Breast epithelium (tissue), 4 donors: ENCODE measurements around the gene MEIS2. TPM values are rescaled to one million over a fixed set of nuclear protein-coding genes. Genes with fewer than 3 reads are reported as not detected.

Experiments used
- DNase-seq, 2 donors: peaks; one replicate each; pipeline ENCODE4 v3.0.0-alpha.2; 2019; ENCODE audit warnings: low spot score in 2 of 2
- H3K27ac ChIP-seq, 2 donors: fragments of 200-600 bp; sonication (generic) in 1 of 2; one replicate each; pipeline ENCODE4 v1.5.1; 2016 to 2019; ENCODE audit warnings: mild to moderate bottlenecking in 1 of 2
- H3K27me3 ChIP-seq, 2 donors: fragments of 200-600 bp; sonication (generic) in 1 of 2; one replicate each; pipeline versions ENCODE4 v1.5.1 to v1.6.0; 2017 to 2019; ENCODE audit warnings: control low read depth in 1 of 2, mild to moderate bottlenecking in 1 of 2
- H3K36me3 ChIP-seq: fragments of 200-600 bp; one replicate; pipeline ENCODE4 v1.5.1; 2019
- H3K4me1 ChIP-seq, 2 donors: fragments of 200-600 bp; sonication (generic); one replicate each; pipeline ENCODE4 v1.5.1; 2016 to 2019; ENCODE audit warnings: control low read depth in 1 of 2
- H3K4me3 ChIP-seq, 3 donors: fragments of 200-600 bp; sonication (generic); 1 replicate in 2 of 3; 2 replicates in 1 of 3; pipeline ENCODE4 v1.5.1; 2016 to 2019; ENCODE audit warnings: mild to moderate bottlenecking in 3 of 3, moderate library complexity in 2 of 3
- H3K9me3 ChIP-seq, 2 donors: fragments of 200-600 bp; sonication (generic) in 1 of 2; one replicate each; pipeline ENCODE4 v1.5.1; 2016 to 2019; ENCODE audit warnings: control low read depth in 1 of 2
- POLR2A ChIP-seq: fragments of 450-650 bp; IDR thresholded peaks from one replicate; pipeline ENCODE4 v1.6.1; 2016; ENCODE audit warnings: antibody characterized with exemption, mild to moderate bottlenecking, moderate library complexity
- POLR2AphosphoS5 ChIP-seq, 3 donors: sonication (generic); formaldehyde crosslinking; IDR thresholded peaks; one replicate each; pipeline ENCODE4 v1.6.1; 2017; ENCODE audit warnings: antibody characterized with exemption in 3 of 3
- intact Hi-C: fragments of 100-400 bp; cut with DNase I; formaldehyde crosslinking; loops from one replicate; pipeline ENCODE4 v1.15.1; 2023; ENCODE audit warnings: low total_unique reads
- total RNA-seq, 3 donors: library from RNA; depleted of rRNA; stranded (reverse); fragments of >200 nt; gene quantifications; one replicate each; pipeline ENCODE4 v1.1.0, GENCODE V29; 2016
- TF ChIP-seq, protein P1 (sequence below), 3 donors: fragments of 450-650 bp; IDR thresholded peaks; one replicate each; pipeline ENCODE4 v1.5.1; 2016 to 2017; ENCODE audit warnings: antibody characterized with exemption in 3 of 3, mild to moderate bottlenecking in 3 of 3, moderate library complexity in 3 of 3

Gene MEIS2
- total RNA-seq, 3 donors from 2014 or later = 18.2 to 55.8 (median 28.5) TPM

DNA sequence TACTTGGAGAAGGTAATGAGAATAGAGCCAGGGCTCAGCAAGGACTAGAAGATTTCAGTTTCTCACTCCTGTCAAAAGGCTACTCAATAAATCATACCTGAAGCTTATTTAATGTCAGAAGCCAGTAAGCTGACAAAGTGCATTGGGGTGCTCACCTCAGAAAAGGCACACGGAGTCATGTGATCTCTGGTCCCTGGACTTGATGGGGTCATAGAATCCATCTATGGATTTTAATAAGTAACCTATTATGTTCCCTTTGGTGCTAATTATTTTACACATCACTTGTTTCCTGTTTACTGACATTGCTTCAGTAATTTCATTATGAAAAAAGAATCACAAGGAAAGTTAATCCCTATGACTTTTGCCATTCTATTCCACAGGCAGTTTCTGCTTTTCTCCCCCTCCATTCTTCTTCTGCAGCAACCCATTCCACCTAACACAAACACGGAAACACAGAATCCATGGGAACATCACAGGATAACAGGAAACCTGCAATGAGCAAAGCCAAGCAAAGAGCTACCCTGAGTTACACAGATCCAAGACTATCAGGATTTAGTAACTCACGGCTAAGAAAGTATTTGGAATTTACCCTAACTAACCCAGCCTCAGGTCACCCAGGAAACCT lies 159.6 kb downstream of the MEIS2 start:
- no peak for DNase-seq
- H3K36me3 ChIP-seq = no peaks in the 10 kb centered on the region
- no peaks in the 10 kb centered on the region for H3K9me3 ChIP-seq
- H3K27me3 ChIP-seq = no peaks in the 10 kb centered on the region
- intact Hi-C loops = no loop called here
- TF ChIP-seq POLR2AphosphoS5 (IDR thresholded peaks at IDR 0.05) (no peak), POLR2A (no peak)
- TF ChIP-seq, protein P1, sequence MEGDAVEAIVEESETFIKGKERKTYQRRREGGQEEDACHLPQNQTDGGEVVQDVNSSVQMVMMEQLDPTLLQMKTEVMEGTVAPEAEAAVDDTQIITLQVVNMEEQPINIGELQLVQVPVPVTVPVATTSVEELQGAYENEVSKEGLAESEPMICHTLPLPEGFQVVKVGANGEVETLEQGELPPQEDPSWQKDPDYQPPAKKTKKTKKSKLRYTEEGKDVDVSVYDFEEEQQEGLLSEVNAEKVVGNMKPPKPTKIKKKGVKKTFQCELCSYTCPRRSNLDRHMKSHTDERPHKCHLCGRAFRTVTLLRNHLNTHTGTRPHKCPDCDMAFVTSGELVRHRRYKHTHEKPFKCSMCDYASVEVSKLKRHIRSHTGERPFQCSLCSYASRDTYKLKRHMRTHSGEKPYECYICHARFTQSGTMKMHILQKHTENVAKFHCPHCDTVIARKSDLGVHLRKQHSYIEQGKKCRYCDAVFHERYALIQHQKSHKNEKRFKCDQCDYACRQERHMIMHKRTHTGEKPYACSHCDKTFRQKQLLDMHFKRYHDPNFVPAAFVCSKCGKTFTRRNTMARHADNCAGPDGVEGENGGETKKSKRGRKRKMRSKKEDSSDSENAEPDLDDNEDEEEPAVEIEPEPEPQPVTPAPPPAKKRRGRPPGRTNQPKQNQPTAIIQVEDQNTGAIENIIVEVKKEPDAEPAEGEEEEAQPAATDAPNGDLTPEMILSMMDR (IDR thresholded peaks at IDR 0.05) = no peak
- H3K4me3 ChIP-seq = no peak overlapping the region
- no peak overlapping the region for H3K27ac ChIP-seq
- no peaks in the 10 kb centered on the region for H3K4me1 ChIP-seq

DNA sequence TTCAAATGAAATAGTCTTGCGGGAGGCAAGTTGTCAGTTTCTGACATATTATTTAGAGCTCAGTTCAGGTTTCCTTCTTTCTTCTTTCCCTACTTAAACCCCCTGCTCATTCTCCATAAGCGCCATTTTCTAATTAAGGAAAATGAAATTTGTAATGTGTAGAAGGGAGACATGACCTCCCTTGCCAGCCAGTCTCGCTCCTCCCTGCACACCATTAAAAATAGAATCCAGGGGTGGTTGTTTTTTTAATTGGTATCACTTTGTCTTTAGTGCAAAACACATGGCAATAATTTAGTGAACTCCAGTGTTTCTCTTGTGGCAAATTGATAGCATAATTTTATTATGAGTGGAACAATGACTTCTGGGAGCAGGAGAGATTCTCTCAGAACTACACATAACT lies 160.1 kb downstream of the MEIS2 start:
- DNase-seq = no peak
- H3K4me3 ChIP-seq = no peak overlapping the region
- intact Hi-C loops = no loop called here
- TF ChIP-seq POLR2AphosphoS5 (IDR thresholded peaks at IDR 0.05) = no peak
- no peak for TF ChIP-seq POLR2A
- TF ChIP-seq, protein P1 (IDR thresholded peaks at IDR 0.05) = no peak
- no peaks in the 10 kb centered on the region for H3K27me3 ChIP-seq
- no peaks in the 10 kb centered on the region for H3K36me3 ChIP-seq
- H3K27ac ChIP-seq = no peak overlapping the region
- no peaks in the 10 kb centered on the region for H3K4me1 ChIP-seq
- H3K9me3 ChIP-seq = no peaks in the 10 kb centered on the region

DNA sequence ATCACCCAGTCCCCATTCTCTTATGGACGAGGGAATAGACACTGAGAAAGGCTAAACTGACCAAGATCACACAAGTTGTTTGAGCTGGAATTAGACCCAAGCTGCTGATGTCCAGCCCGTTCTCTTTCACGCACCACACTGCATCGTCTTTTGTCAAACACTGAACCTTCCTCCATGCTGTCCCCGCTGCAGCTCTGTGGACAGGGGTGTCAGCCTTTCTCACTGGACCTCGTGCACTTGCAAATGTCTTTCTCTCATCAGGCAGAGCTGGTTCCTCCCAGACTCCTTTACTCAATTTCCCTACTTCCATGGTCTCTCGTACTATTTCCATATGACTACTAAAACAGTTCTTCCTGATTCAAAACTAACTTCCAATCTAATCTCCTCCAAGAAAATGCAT lies 161.6 kb downstream of the MEIS2 start:
- Histone ChIP-seq H3K27me3 (no peaks in the 10 kb centered on the region), H3K4me1 (no peaks in the 10 kb centered on the region), H3K36me3 (no peaks in the 10 kb centered on the region), H3K27ac (no peak overlapping the region), H3K4me3 (no peak overlapping the region), H3K9me3 (no peaks in the 10 kb centered on the region)
- intact Hi-C loops = no loop called here
- TF ChIP-seq POLR2AphosphoS5 (IDR thresholded peaks at IDR 0.05) = no peak
- TF ChIP-seq POLR2A = no peak
- TF ChIP-seq, protein P1 (IDR thresholded peaks at IDR 0.05) = no peak
- DNase-seq = no peak

GRCh38 chr15:36938131-36938530 lies 162.2 kb downstream of the MEIS2 start:
- TF ChIP-seq, protein P1 (IDR thresholded peaks at IDR 0.05) = no peak
- no peak for TF ChIP-seq POLR2A
- TF ChIP-seq POLR2AphosphoS5 (IDR thresholded peaks at IDR 0.05) = no peak
- intact Hi-C loops = no loop called here
- H3K4me3 ChIP-seq = no peak overlapping the region

DNA sequence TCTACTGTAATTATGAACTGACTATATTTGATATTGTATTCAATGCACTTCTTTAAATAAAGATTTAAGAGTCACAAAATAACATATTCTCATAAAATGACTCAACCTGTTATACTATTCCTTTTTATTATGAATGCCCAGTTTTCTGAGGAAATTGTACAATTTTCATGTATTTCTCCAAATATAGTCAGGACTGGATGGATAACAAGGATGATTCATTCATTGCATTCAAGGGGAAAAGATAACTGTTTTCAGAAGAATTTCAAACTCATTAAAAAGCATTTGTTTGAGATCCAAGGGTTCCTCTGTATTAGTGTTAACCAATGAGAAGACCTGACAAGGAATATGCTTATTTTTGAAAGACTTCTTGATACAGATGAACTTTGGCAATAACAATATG lies 163.7 kb downstream of the MEIS2 start:
- no peaks in the 10 kb centered on the region for H3K27me3 ChIP-seq
- H3K36me3 ChIP-seq = no peaks in the 10 kb centered on the region
- H3K4me3 ChIP-seq = no peak overlapping the region
- H3K27ac ChIP-seq = no peak overlapping the region
- DNase-seq = no peak
- H3K4me1 ChIP-seq = no peaks in the 10 kb centered on the region
- TF ChIP-seq POLR2A (no peak), POLR2AphosphoS5 (IDR thresholded peaks at IDR 0.05) (no peak)
- TF ChIP-seq, protein P1 (IDR thresholded peaks at IDR 0.05) = no peak
- H3K9me3 ChIP-seq = no peaks in the 10 kb centered on the region
- intact Hi-C loops = no loop called here

More at GRCh38 chr15:36938131-36938530, 162.2 kb downstream of the MEIS2 start:
- no peak for DNase-seq
- no peaks in the 10 kb centered on the region for H3K9me3 ChIP-seq
- no peaks in the 10 kb centered on the region for H3K4me1 ChIP-seq
- no peaks in the 10 kb centered on the region for H3K36me3 ChIP-seq
- H3K27me3 ChIP-seq = no peaks in the 10 kb centered on the region
- no peak overlapping the region for H3K27ac ChIP-seq
